Right atrium auricular region (tissue), 2 donors: Measurements from ENCODE around the gene HDAC11. TPM values are rescaled to one million over a fixed set of nuclear protein-coding genes. Genes with fewer than 3 reads are reported as not detected.

Experiments
- DNase-seq: peaks from one replicate; pipeline ENCODE4 v3.0.0-alpha.2; 2019; ENCODE audit warnings: low spot score
- H3K27ac ChIP-seq, 2 donors: fragments of 200-600 bp; sonication (generic); 1 replicate in 1 of 2; 2 replicates in 1 of 2; pipeline ENCODE4 v1.5.1; 2016 to 2019
- H3K27me3 ChIP-seq, 2 donors: fragments of 200-600 bp; sonication (generic); one replicate each; pipeline versions ENCODE4 v1.5.1 to v1.6.0; 2017 to 2019
- H3K36me3 ChIP-seq: fragments of 200-600 bp; sonication (generic); one replicate; pipeline ENCODE4 v1.5.1; 2016
- H3K4me1 ChIP-seq, 2 donors: fragments of 200-600 bp; sonication (generic); one replicate each; pipeline versions ENCODE4 v1.5.1 to v1.6.0; 2017 to 2019
- H3K4me3 ChIP-seq, 2 donors: fragments of 200-600 bp; sonication (generic); 1 replicate in 1 of 2; 2 replicates in 1 of 2; pipeline ENCODE4 v1.5.1; 2017 to 2019; ENCODE audit warnings: mild to moderate bottlenecking in 1 of 2, moderate library complexity in 1 of 2
- H3K9me3 ChIP-seq, 2 donors: fragments of 200-600 bp; sonication (generic); one replicate each; pipeline ENCODE4 v1.5.1; 2019
- CTCF ChIP-seq, 2 donors: fragments of 200-600 bp; sonication (generic); IDR thresholded peaks; one replicate each; pipeline ENCODE4 v1.5.1; 2019; ENCODE audit warnings: antibody characterized with exemption in 2 of 2
- total RNA-seq, 2 donors: library from RNA; depleted of rRNA; stranded (reverse); fragments of >200 nt; gene quantifications; one replicate each; pipeline ENCODE4 v1.1.0, GENCODE V29; 2016

Gene HDAC11
- total RNA-seq, 2 donors from 2014 or later: 30.6 to 30.7 TPM

DNA sequence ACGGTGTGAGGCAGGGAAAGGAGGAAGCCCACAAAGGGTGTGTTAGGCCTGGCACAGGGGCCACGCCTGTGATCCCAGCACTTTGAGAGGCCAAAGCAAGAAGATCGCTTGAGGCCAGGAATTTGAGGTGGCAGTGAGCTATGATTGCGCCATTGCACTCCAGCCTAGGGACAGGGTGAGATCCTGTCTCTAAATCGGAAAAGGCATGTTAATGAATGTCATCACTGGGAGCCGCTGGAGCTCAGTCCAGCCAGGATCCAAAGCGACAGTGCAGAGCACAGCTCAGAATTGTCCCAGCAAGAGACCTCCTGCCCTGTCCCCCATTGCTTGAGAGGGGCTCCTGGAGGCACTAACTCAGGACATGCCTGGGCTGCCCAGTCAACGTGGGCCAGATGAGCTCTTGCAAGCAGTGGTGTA lies 53.8 kb downstream of the HDAC11 start:
- no peaks in the 10 kb centered on the region for H3K27me3 ChIP-seq
- no peak for DNase-seq
- peaks cover 0 to 60% of the 10 kb centered on the region in 2 donors for H3K4me1 ChIP-seq
- no peak for TF ChIP-seq CTCF (IDR thresholded peaks at IDR 0.05)
- no peaks in the 10 kb centered on the region for H3K36me3 ChIP-seq
- no peaks in the 10 kb centered on the region for H3K9me3 ChIP-seq
- H3K27ac ChIP-seq: peak overlapping the region in 1 of 2 donors; percentile 65
- no peak overlapping the region for H3K4me3 ChIP-seq

DNA sequence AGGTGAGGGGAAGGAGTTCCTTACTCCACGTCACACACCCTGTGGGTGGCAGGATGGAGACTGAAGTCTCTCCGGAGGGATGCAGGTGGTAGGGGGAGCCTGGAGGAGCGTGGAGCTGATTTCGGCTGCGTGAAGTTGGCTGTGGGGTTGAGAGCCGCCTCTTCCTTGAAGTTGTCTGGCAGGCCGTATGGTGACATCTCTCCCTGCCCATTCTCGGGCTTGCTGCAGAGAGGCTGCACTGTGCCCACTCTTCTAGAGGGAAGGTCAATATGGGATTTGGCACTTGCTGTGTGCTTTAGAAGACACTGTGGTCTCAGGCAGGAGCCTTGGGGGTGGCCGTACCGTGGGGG lies 55.4 kb downstream of the HDAC11 start:
- H3K27ac ChIP-seq: peak overlapping the region; percentile 6 to 50

DNA sequence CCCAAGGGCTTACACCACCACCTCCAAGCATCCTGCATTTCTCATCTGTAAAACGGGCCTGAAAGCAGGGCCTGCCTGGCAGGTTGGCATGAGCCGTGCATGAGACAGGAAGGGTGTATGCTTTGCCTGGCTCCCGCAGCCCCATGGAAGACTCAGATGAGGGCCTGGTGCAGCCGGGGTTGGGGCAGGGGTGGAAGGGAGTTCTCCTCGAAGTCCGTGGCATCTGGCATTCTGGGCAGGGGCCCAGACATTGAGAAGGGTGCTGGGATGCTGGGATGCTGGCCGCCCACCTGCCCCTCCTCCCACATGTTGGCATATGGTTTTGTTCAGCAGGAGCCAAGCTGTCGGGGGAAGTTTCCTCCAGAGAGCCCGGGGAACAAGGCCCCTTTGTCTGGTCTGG lies 55.8 kb downstream of the HDAC11 start:
- no peak for TF ChIP-seq CTCF (IDR thresholded peaks at IDR 0.05)
- H3K9me3 ChIP-seq: no peaks in the 10 kb centered on the region
- DNase-seq: no peak
- peak overlapping the region in 1 of 2 donors; percentile 50 for H3K27ac ChIP-seq
- no peaks in the 10 kb centered on the region for H3K27me3 ChIP-seq
- no peak overlapping the region for H3K4me3 ChIP-seq
- peaks cover 0 to 65% of the 10 kb centered on the region in 2 donors for H3K4me1 ChIP-seq
- H3K36me3 ChIP-seq: no peaks in the 10 kb centered on the region

More for the DNA sequence above, 55.4 kb downstream of the HDAC11 start:
- no peak overlapping the region for H3K4me3 ChIP-seq
- no peak for DNase-seq
- no peak for TF ChIP-seq CTCF (IDR thresholded peaks at IDR 0.05)
- no peaks in the 10 kb centered on the region for H3K36me3 ChIP-seq
- no peaks in the 10 kb centered on the region for H3K27me3 ChIP-seq
- H3K4me1 ChIP-seq: peaks cover 0 to 68% of the 10 kb centered on the region in 2 donors
- no peaks in the 10 kb centered on the region for H3K9me3 ChIP-seq

DNA sequence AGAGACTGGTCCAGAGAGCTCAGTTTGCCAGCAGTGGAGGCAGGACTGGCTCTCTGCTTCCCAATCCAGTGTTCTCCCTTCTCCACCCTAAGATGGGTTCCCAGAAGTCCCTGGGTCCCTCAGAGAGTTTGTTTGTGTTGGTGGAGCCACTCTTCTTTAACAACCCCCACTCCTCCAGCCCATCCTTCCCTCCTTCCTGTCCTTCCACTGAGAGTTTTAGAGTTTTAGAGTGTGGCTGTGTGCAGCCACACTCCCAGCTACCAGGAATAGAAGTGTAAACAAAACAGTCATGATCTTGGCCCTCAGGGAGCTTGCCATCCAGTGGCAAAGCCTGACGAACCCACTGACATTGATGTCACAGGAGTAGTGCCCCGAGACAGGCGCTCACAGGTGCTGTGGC lies 56.3 kb downstream of the HDAC11 start:
- TF ChIP-seq CTCF (IDR thresholded peaks at IDR 0.05): no peak
- no peak for DNase-seq
- Histone ChIP-seq H3K27ac (peak overlapping the region in 1 of 2 donors; percentile 50), H3K36me3 (no peaks in the 10 kb centered on the region), H3K27me3 (no peaks in the 10 kb centered on the region), H3K4me1 (peaks cover 0 to 65% of the 10 kb centered on the region in 2 donors), H3K9me3 (no peaks in the 10 kb centered on the region), H3K4me3 (no peak overlapping the region)

- no peak for TF ChIP-seq CTCF (IDR thresholded peaks at IDR 0.05)
- DNase-seq: no peak
- H3K4me3 ChIP-seq: no peak overlapping the region
- H3K36me3 ChIP-seq: no peaks in the 10 kb centered on the region
- H3K4me1 ChIP-seq: peaks cover 0 to 64% of the 10 kb centered on the region in 2 donors
- H3K27ac ChIP-seq: peak overlapping the region in 1 of 2 donors; percentile 50
- no peaks in the 10 kb centered on the region for H3K27me3 ChIP-seq
- peaks cover 0 to under 1% of the 10 kb centered on the region in 2 donors for H3K9me3 ChIP-seq
Measured at GRCh38 chr3:13536832-13537231, 56.7 kb downstream of the HDAC11 start.

GRCh38 chr3:13537244-13537908 lies 57.3 kb downstream of the HDAC11 start:
- H3K9me3 ChIP-seq: peaks cover 0 to 5% of the 10 kb centered on the region in 2 donors
- TF ChIP-seq CTCF (IDR thresholded peaks at IDR 0.05): no peak
- no peak for DNase-seq
- H3K27ac ChIP-seq: peak overlapping the region; percentile 22 to 72
- no peaks in the 10 kb centered on the region for H3K27me3 ChIP-seq
- no peaks in the 10 kb centered on the region for H3K36me3 ChIP-seq
- no peak overlapping the region for H3K4me3 ChIP-seq
- H3K4me1 ChIP-seq: peaks cover 0 to 59% of the 10 kb centered on the region in 2 donors
